ENCODE data around the gene AK4. TPM values are rescaled to one million over a fixed set of nuclear protein-coding genes. Genes with fewer than 3 reads are reported as not detected.
A peak's percentile ranks its signal among the peaks of the same experiment; 100 is the strongest.

AK4 gene
- total and polyA plus RNA-seq, 2 of the 8 experiments (the other 6 are each of a cell fraction or from before 2014, with no cell fraction given): 64.5 to 175 TPM

- peak; percentile 36 for TF ChIP-seq CHD7 (IDR thresholded peaks at IDR 0.05; ENCODE audit: insufficient replicate concordance, low read length)
- peak in 1 of 2 experiments; percentile 89; a peak in 2 of 4 replicates for TF ChIP-seq HDAC2 (IDR thresholded peaks at IDR 0.05; ENCODE audit: borderline replicate concordance in 1 of 2, low read depth in 2 of 2, low read length in 2 of 2)
- TF ChIP-seq CBX8 (IDR thresholded peaks at IDR 0.05; ENCODE audit: borderline replicate concordance, low read depth, low read length): no peak
- peak; percentile 67 for TF ChIP-seq KDM1A (IDR thresholded peaks at IDR 0.05; ENCODE audit: borderline replicate concordance, low read length)
- no peak for TF ChIP-seq KDM5A (IDR thresholded peaks at IDR 0.05; ENCODE audit: low read length)
- no peak for TF ChIP-seq USF2 (IDR thresholded peaks at IDR 0.05; ENCODE audit: low read length)
- TF ChIP-seq EGR1 (IDR thresholded peaks at IDR 0.05; ENCODE audit: borderline replicate concordance, low read depth, low read length): peak; percentile 42; the same call in 1 of the 2 replicates
- TF ChIP-seq TAF1 (IDR thresholded peaks at IDR 0.05; ENCODE audit: low read depth, low read length): no peak
- no peak for TF ChIP-seq BCL11A (IDR thresholded peaks at IDR 0.05; ENCODE audit: low read depth in 2 of 2, low read length in 2 of 2)
Observed at GRCh38 chr1:65264197-65264929, 116.4 kb downstream of the AK4 start (continued).

Measured in H1 (cell line).